Nephron progenitor cell (in vitro differentiated cells): ENCODE results near the gene ZNF844.
"Not testable (repeated sequence)": the region's sequence is repeated elsewhere in the genome, so short reads cannot be mapped to it uniquely, and the experiment has no call there.

Experiments used
- DNase-seq: peaks from one replicate; pipeline ENCODE4 v3.0.0; 2021
- H3K27ac Mint-ChIP-seq: 2 replicates; pipeline ENCODE4 v1.8.0; 2021; ENCODE audit warnings: mild to moderate bottlenecking, moderate library complexity, mixed read lengths
- H3K27me3 Mint-ChIP-seq: 2 replicates; pipeline ENCODE4 v1.8.0; 2021; ENCODE audit warnings: mild to moderate bottlenecking, low read depth, mixed read lengths; ENCODE audit not compliant: poor library complexity
- H3K36me3 Mint-ChIP-seq: 2 replicates; pipeline ENCODE4 v1.8.0; 2021; ENCODE audit warnings: low read depth, mixed read lengths
- H3K4me1 Mint-ChIP-seq: 2 replicates; pipeline ENCODE4 v1.8.0; 2021; ENCODE audit warnings: mixed read lengths
- H3K4me3 Mint-ChIP-seq: 2 replicates; pipeline ENCODE4 v1.8.0; 2021; ENCODE audit warnings: mild to moderate bottlenecking, moderate library complexity, mixed read lengths
- H3K9me3 Mint-ChIP-seq: 2 replicates; pipeline ENCODE4 v1.8.0; 2021; ENCODE audit warnings: mild to moderate bottlenecking, moderate library complexity, mixed read lengths
- CTCF ChIP-seq: fragments of 200-600 bp; sonication (generic); IDR thresholded peaks from 2 replicates; pipeline ENCODE4 v1.5.0; 2021; ENCODE audit warnings: antibody characterized with exemption

ZNF844 gene

GRCh38 chr19:12052497-12053169 is 11.9 kb upstream of the ZNF844 start, which contains the start of gene ZNF878:
TSS of gene ZNF878 (minus strand) at chr19:12052961. CDS start at chr19:12052801, 160 bp downstream.
- peaks cover 22% of the 10 kb centered on the region for H3K36me3 Mint-ChIP-seq
- TF ChIP-seq CTCF = no peak
- H3K4me3 Mint-ChIP-seq = peak within 1 kb of the TSS; percentile 87
- peak; percentile 94 for DNase-seq
- H3K9me3 Mint-ChIP-seq = peaks cover 60% of the 10 kb centered on the region
- H3K27ac Mint-ChIP-seq = peak within 1 kb of the TSS; percentile 95
- H3K4me1 Mint-ChIP-seq = peaks cover 11% of the 10 kb centered on the region
- peaks cover 27% of the 10 kb centered on the region for H3K27me3 Mint-ChIP-seq

GRCh38 chr19:12055784-12056183 is 8.7 kb upstream of the ZNF844 start:
- Mint-ChIP-seq H3K27me3 (peaks cover 28% of the 10 kb centered on the region), H3K4me3 (no peak overlapping the region), H3K27ac (no peak overlapping the region), H3K9me3 (peaks cover 47% of the 10 kb centered on the region), H3K36me3 (peaks cover 6% of the 10 kb centered on the region), H3K4me1 (peaks cover 11% of the 10 kb centered on the region)
- no peak for DNase-seq
- no peak for TF ChIP-seq CTCF

GRCh38 chr19:12075538-12076139 is 11.1 kb downstream of the ZNF844 start:
- no peak for TF ChIP-seq CTCF
- Mint-ChIP-seq H3K9me3 (peaks cover 99% of the 10 kb centered on the region), H3K36me3 (peaks cover 97% of the 10 kb centered on the region), H3K4me1 (no peaks in the 10 kb centered on the region), H3K27me3 (peaks cover 10% of the 10 kb centered on the region), H3K27ac (no peak overlapping the region), H3K4me3 (no peak overlapping the region)
- no peak for DNase-seq

GRCh38 chr19:12076331-12076730 is 11.8 kb downstream of the ZNF844 start:
- not testable (repeated sequence) for H3K27ac Mint-ChIP-seq, DNase-seq, H3K4me3 Mint-ChIP-seq, H3K4me1 Mint-ChIP-seq, H3K27me3 Mint-ChIP-seq
- Mint-ChIP-seq H3K9me3 (peaks cover 99% of the 10 kb centered on the region), H3K36me3 (peaks cover 97% of the 10 kb centered on the region)

GRCh38 chr19:12077375-12077774 is 12.8 kb downstream of the ZNF844 start:
- no peak for TF ChIP-seq CTCF
- peaks cover 100% of the 10 kb centered on the region for H3K9me3 Mint-ChIP-seq

GRCh38 chr19:12083336-12083735 is 18.8 kb downstream of the ZNF844 start:
- H3K9me3 Mint-ChIP-seq = peaks cover 100% of the 10 kb centered on the region
- DNase-seq, H3K4me1 Mint-ChIP-seq, H3K27me3 Mint-ChIP-seq, H3K4me3 Mint-ChIP-seq, H3K27ac Mint-ChIP-seq: not testable (repeated sequence)
- peaks cover 76% of the 10 kb centered on the region for H3K36me3 Mint-ChIP-seq

More at GRCh38 chr19:12077375-12077774, 12.8 kb downstream of the ZNF844 start:
- Mint-ChIP-seq H3K27me3 (peaks cover 10% of the 10 kb centered on the region), H3K4me3 (no peak overlapping the region), H3K4me1 (no peaks in the 10 kb centered on the region), H3K27ac (no peak overlapping the region), H3K36me3 (peaks cover 94% of the 10 kb centered on the region)
- no peak for DNase-seq
